Fibroblast of lung (primary cell): ENCODE measurements around the gene RAP1GAP. TPM values are rescaled to one million over a fixed set of nuclear protein-coding genes. Genes with fewer than 3 reads are reported as not detected.

ENCODE experiments used
- DNase-seq, 2 donors: peaks; one replicate each; pipeline versions ENCODE4 v3.0.0 to v3.0.0-alpha.2; 2010; ENCODE audit warnings: low read depth in 2 of 2
- H2AFZ ChIP-seq: 2 replicates; pipeline ENCODE4 v1.5.1; 2012; ENCODE audit warnings: low read length, control low read depth, inconsistent platforms
- H3K27ac ChIP-seq: 2 replicates; pipeline ENCODE4 v1.5.1; 2011; ENCODE audit warnings: low read length, control low read depth; ENCODE audit not compliant: insufficient read depth
- H3K27me3 ChIP-seq: 2 replicates; pipeline ENCODE4 v1.5.1; 2011; ENCODE audit warnings: mild to moderate bottlenecking, low read length; ENCODE audit not compliant: control insufficient read depth, insufficient read depth
- H3K36me3 ChIP-seq: 2 replicates; pipeline ENCODE4 v1.5.1; 2011; ENCODE audit warnings: low read length; ENCODE audit not compliant: control insufficient read depth, insufficient read depth
- H3K4me1 ChIP-seq: 2 replicates; pipeline ENCODE4 v1.5.1; 2011; ENCODE audit warnings: low read length; ENCODE audit not compliant: control insufficient read depth, insufficient read depth; ENCODE audit errors: extremely low read depth
- H3K4me2 ChIP-seq: 2 replicates; pipeline ENCODE4 v1.5.1; 2011; ENCODE audit warnings: low read length, control low read depth; ENCODE audit not compliant: insufficient read depth; ENCODE audit errors: extremely low read depth
- H3K4me3 ChIP-seq, 4 experiments: fragments of 200-600 bp in 1 of 4; sonication (generic) in 1 of 4; replicated peaks in 1 of 4; 2 replicates each; pipeline ENCODE4 v1.5.1; 2011 to 2016; ENCODE audit warnings: low read length in 4 of 4, low read depth in 3 of 4, mild to moderate bottlenecking in 3 of 4, control low read depth in 2 of 4, inconsistent platforms in 1 of 4, mixed read lengths in 1 of 4; ENCODE audit not compliant: insufficient read depth in 1 of 4; ENCODE audit errors: control extremely low read depth in 1 of 4
- H3K79me2 ChIP-seq: 2 replicates; pipeline ENCODE4 v1.5.1; 2012; ENCODE audit warnings: mild to moderate bottlenecking, low read length, inconsistent platforms; ENCODE audit not compliant: control insufficient read depth, insufficient read depth
- H3K9ac ChIP-seq: 2 replicates; pipeline ENCODE4 v1.5.1; 2011; ENCODE audit warnings: mild to moderate bottlenecking, low read length, control low read depth; ENCODE audit not compliant: insufficient read depth
- H3K9me3 ChIP-seq: 2 replicates; pipeline ENCODE4 v1.5.1; 2012; ENCODE audit warnings: low read depth, low read length; ENCODE audit not compliant: control insufficient read depth, insufficient read depth
- H4K20me1 ChIP-seq: 2 replicates; pipeline ENCODE4 v1.5.1; 2011; ENCODE audit warnings: low read length; ENCODE audit not compliant: control insufficient read depth, insufficient read depth; ENCODE audit errors: extremely low read depth
- EZH2 ChIP-seq: IDR thresholded peaks from 2 replicates; pipeline ENCODE4 v1.5.1; 2012; ENCODE audit warnings: low read length, control low read depth, mild to moderate bottlenecking; ENCODE audit errors: missing control alignments
- polyA plus RNA-seq, 2 donors: library from polyadenylated mRNA; depleted of rRNA in 1 of 2; stranded (reverse) in 1 of 2; unstranded in 1 of 2; fragments of >200 nt; gene quantifications; 2 replicates each; pipeline ENCODE4 v1.2.1, GENCODE V29; 2011 to 2012; ENCODE audit warnings: missing spikeins in 1 of 2
- total RNA-seq: library from RNA; depleted of rRNA; stranded (reverse); fragments of >200 nt; gene quantifications from 2 replicates; pipeline ENCODE4 v1.2.1, GENCODE V29; 2014
- TF ChIP-seq, protein P1 (sequence below), 2 donors: IDR thresholded peaks in 1 of 2; conservative IDR thresholded peaks in 1 of 2; 1 replicate in 1 of 2; 2 replicates in 1 of 2; pipeline ENCODE4 v1.5.1; 2011 to 2012; ENCODE audit warnings: low read length in 2 of 2, control low read depth in 1 of 2, inconsistent platforms in 1 of 2, low read depth in 1 of 2, mild to moderate bottlenecking in 1 of 2

Gene RAP1GAP
- total and polyA plus RNA-seq, 2 donors (not counting 1 experiment from before 2014, with no cell fraction given), result under 0.01 to 0.05 TPM

GRCh38 chr1:21634806-21635535 is 34.2 kb downstream of the RAP1GAP start:
- no peak overlapping the region for H3K27ac ChIP-seq
- H4K20me1 ChIP-seq, result no peaks in the 10 kb centered on the region
- H3K27me3 ChIP-seq, result peaks cover under 1% of the 10 kb centered on the region
- H3K4me2 ChIP-seq, result no peak overlapping the region
- no peak overlapping the region for H2AFZ ChIP-seq
- no peaks in the 10 kb centered on the region for H3K79me2 ChIP-seq
- TF ChIP-seq, protein P1, sequence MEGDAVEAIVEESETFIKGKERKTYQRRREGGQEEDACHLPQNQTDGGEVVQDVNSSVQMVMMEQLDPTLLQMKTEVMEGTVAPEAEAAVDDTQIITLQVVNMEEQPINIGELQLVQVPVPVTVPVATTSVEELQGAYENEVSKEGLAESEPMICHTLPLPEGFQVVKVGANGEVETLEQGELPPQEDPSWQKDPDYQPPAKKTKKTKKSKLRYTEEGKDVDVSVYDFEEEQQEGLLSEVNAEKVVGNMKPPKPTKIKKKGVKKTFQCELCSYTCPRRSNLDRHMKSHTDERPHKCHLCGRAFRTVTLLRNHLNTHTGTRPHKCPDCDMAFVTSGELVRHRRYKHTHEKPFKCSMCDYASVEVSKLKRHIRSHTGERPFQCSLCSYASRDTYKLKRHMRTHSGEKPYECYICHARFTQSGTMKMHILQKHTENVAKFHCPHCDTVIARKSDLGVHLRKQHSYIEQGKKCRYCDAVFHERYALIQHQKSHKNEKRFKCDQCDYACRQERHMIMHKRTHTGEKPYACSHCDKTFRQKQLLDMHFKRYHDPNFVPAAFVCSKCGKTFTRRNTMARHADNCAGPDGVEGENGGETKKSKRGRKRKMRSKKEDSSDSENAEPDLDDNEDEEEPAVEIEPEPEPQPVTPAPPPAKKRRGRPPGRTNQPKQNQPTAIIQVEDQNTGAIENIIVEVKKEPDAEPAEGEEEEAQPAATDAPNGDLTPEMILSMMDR (conservative IDR thresholded peaks at IDR 0.05 in 1 of 2, IDR thresholded peaks at IDR 0.05 in 1 of 2; ENCODE audit: low read depth in 1 of 2, low read length in 2 of 2), result no peak
- no peak for TF ChIP-seq EZH2
- peak in 1 of 2 donors; percentile 7 for DNase-seq
- no peak overlapping the region for H3K4me3 ChIP-seq
- no peaks in the 10 kb centered on the region for H3K9me3 ChIP-seq
- H3K4me1 ChIP-seq, result no peaks in the 10 kb centered on the region
- no peaks in the 10 kb centered on the region for H3K36me3 ChIP-seq
- H3K9ac ChIP-seq, result no peak overlapping the region

GRCh38 chr1:21633992-21634805 is 35.0 kb downstream of the RAP1GAP start:
- DNase-seq, result no peak
- TF ChIP-seq, protein P1 (conservative IDR thresholded peaks at IDR 0.05 in 1 of 2, IDR thresholded peaks at IDR 0.05 in 1 of 2; ENCODE audit: low read depth in 1 of 2, low read length in 2 of 2), result no peak
- no peak for TF ChIP-seq EZH2
- Histone ChIP-seq H3K9ac (no peak overlapping the region), H3K36me3 (no peaks in the 10 kb centered on the region), H3K4me2 (no peak overlapping the region), H3K4me1 (no peaks in the 10 kb centered on the region), H3K27me3 (no peaks in the 10 kb centered on the region), H3K79me2 (no peaks in the 10 kb centered on the region), H2AFZ (no peak overlapping the region), H3K27ac (no peak overlapping the region), H3K4me3 (no peak overlapping the region), H3K9me3 (no peaks in the 10 kb centered on the region), H4K20me1 (no peaks in the 10 kb centered on the region)

GRCh38 chr1:21633141-21633755 is 35.9 kb downstream of the RAP1GAP start:
- H3K27ac ChIP-seq, result no peak overlapping the region
- TF ChIP-seq EZH2, result no peak
- TF ChIP-seq, protein P1 (conservative IDR thresholded peaks at IDR 0.05 in 1 of 2, IDR thresholded peaks at IDR 0.05 in 1 of 2; ENCODE audit: low read depth in 1 of 2, low read length in 2 of 2), result no peak
- H3K27me3 ChIP-seq, result no peaks in the 10 kb centered on the region
- H3K9me3 ChIP-seq, result no peaks in the 10 kb centered on the region
- H3K4me3 ChIP-seq, result no peak overlapping the region
- H3K9ac ChIP-seq, result no peak overlapping the region
- no peaks in the 10 kb centered on the region for H3K36me3 ChIP-seq
- H3K4me2 ChIP-seq, result no peak overlapping the region
- H3K79me2 ChIP-seq, result no peaks in the 10 kb centered on the region
- H2AFZ ChIP-seq, result no peak overlapping the region
- H3K4me1 ChIP-seq, result no peaks in the 10 kb centered on the region
- no peaks in the 10 kb centered on the region for H4K20me1 ChIP-seq
- DNase-seq, result no peak
